Lower leg skin (tissue), 4 donors: ENCODE measurements around the gene PSMB10. TPM values are rescaled to one million over a fixed set of nuclear protein-coding genes. Genes with fewer than 3 reads are reported as not detected.
A peak's percentile ranks its signal among the peaks of the same experiment; 100 is the strongest.

Source experiments
- DNase-seq, 2 donors: peaks; one replicate each; pipeline ENCODE4 v3.0.0-alpha.2; 2019; ENCODE audit warnings: low spot score in 2 of 2
- H3K4me3 ChIP-seq: fragments of 200-600 bp; sonication (generic); 2 replicates; pipeline ENCODE4 v1.5.1; 2017; ENCODE audit warnings: mild to moderate bottlenecking, low read depth; ENCODE audit not compliant: poor library complexity, severe bottlenecking
- CTCF ChIP-seq, 3 donors: fragments of 450-650 bp; IDR thresholded peaks; one replicate each; pipeline ENCODE4 v1.5.1; 2016; ENCODE audit warnings: antibody characterized with exemption in 3 of 3, mild to moderate bottlenecking in 3 of 3, moderate library complexity in 2 of 3
- POLR2A ChIP-seq, 2 donors: fragments of 450-650 bp; IDR thresholded peaks; one replicate each; pipeline ENCODE4 v1.6.1; 2016 to 2017; ENCODE audit warnings: antibody characterized with exemption in 2 of 2, mild to moderate bottlenecking in 1 of 2, moderate library complexity in 1 of 2
- WGBS, 2 donors: methylation state at CpG; one replicate each; pipeline ENCODE4 v1.1.5; 2018; 5-methylcytosine and 5-hydroxymethylcytosine counted together
- intact Hi-C: fragments of 100-400 bp; cut with DNase I; formaldehyde crosslinking; loops from one replicate; pipeline ENCODE4 v1.15.0; 2023; ENCODE audit warnings: low total_unique reads
- total RNA-seq, 4 donors: library from RNA; depleted of rRNA; stranded (reverse); fragments of >200 nt; gene quantifications; one replicate each; pipeline ENCODE4 v1.1.0, GENCODE V29; 2016

PSMB10 gene
- total RNA-seq, 4 donors from 2014 or later, result 11.4 to 20.4 (median 17.8) TPM

DNA sequence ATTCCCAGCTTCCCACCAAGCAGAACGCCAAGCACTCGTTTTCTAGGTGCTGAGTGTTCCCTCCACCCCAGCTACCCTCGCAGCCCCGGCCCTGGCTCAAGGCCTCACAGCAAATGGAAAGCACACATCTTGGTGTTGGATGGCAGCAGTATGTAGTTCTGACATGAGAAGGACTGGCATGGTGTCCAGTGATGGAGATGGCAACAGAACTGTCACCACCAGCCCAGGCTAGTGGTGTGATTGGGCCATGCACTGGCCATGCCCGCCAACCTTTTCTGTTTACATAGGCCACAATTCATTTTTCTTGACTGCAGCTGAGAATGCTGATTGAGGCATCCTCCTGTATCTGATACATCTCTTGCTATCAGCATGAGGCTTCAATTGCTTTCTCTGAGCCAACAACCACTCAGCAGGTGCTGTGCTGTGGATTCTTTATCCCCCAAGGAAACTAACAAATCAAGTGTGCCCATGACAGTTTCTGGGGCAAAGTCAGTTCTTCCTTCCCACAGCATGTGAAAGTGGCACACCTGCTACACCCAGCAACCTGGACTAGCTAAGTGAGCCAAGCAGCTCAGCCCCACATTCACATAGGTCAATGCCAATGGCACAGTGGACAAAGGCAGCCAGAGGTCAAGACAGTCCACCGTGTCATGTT is 28.0 kb upstream of the PSMB10 start:
- intact Hi-C loops, result no loop called here
- WGBS, 2 donors, result 63 to 76% methylated on average over 6 of the region's 6 CpGs
- no peak overlapping the region for H3K4me3 ChIP-seq
- DNase-seq, result no peak
- TF ChIP-seq POLR2A (IDR thresholded peaks at IDR 0.05), result no peak
- TF ChIP-seq CTCF (IDR thresholded peaks at IDR 0.05), result no peak

GRCh38 chr16:67963662-67964321 is 27.1 kb upstream of the PSMB10 start:
- WGBS, 2 donors, result 60 to 82% methylated on average over 11 to 28 of the region's 32 CpGs
- no peak overlapping the region for H3K4me3 ChIP-seq
- intact Hi-C loops, result no loop called here
- DNase-seq, result no peak
- no peak for TF ChIP-seq CTCF (IDR thresholded peaks at IDR 0.05)
- TF ChIP-seq POLR2A (IDR thresholded peaks at IDR 0.05), result no peak

- intact Hi-C loops, result no loop called here
- no peak for DNase-seq
- H3K4me3 ChIP-seq, result no peak overlapping the region
- WGBS, 2 donors, result 59 to 65% methylated on average over 2 of the region's 2 CpGs
- TF ChIP-seq CTCF (IDR thresholded peaks at IDR 0.05) (no peak), POLR2A (IDR thresholded peaks at IDR 0.05) (no peak)
These were observed 26.6 kb upstream of the PSMB10 start for GRCh38 chr16:67963292-67963661.

DNA sequence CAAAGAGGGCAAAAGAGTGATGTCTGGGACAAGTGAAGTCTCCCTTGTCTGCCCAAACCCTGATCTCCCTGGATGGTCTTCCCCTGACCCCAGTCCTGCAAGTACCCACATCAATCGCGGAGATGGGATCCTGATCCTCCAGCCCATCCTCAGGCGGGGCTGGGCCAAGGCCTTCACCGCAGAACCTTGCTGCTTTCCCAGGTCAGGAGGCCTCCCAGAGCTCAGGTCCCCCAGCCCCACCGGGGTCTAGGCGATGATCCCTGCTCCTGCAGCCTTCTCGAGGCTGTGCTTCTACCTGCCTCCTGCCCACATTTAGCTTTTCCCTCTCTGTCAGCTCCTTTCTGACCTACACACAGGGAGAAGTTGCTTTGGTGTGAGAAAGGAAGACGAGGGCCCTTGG is 25.5 kb upstream of the PSMB10 start:
- no peak for DNase-seq
- TF ChIP-seq POLR2A (IDR thresholded peaks at IDR 0.05), result no peak
- no peak for TF ChIP-seq CTCF (IDR thresholded peaks at IDR 0.05)
- H3K4me3 ChIP-seq, result no peak overlapping the region
- 69 to 77% methylated on average over 8 of the region's 8 CpGs for WGBS, 2 donors
- intact Hi-C loops, result no loop called here

DNA sequence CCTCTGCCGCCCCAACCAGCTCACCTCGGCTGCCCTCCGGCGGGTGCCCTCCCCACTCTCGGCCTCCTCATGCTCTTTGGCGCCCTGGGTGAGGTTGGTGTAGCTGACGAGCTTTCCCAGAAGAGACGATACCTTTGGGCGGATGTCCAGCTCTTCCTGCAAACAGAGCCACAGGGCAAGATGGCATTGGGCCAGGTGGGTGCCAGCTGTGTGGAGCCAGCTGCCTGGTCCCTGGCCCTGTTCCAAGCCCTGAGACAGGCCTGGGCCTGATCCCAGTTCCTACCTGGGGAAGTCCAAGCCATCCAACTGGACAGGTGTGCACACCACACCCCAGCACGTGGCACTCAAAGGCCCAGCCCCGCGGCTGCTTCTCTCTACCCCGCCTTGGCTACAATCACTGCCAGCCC is 24.9 kb upstream of the PSMB10 start:
- no peak overlapping the region for H3K4me3 ChIP-seq
- intact Hi-C loops, result no loop called here
- TF ChIP-seq POLR2A (IDR thresholded peaks at IDR 0.05) (no peak), CTCF (IDR thresholded peaks at IDR 0.05) (no peak)
- DNase-seq, result peak in 1 of 2 donors; percentile 68
- 56 to 59% methylated on average over 12 to 13 of the region's 13 CpGs for WGBS, 2 donors
